GM12873 (cell line): Measurements from ENCODE around the gene IL1RAPL2.

Source experiments
- CTCF ChIP-seq: IDR thresholded peaks from 2 replicates; pipeline ENCODE4 v1.5.1; 2012; ENCODE audit warnings: low read depth, mild to moderate bottlenecking, moderate library complexity, low read length, control low read depth; ENCODE audit not compliant: insufficient read depth; ENCODE audit errors: missing control alignments

The IL1RAPL2 gene

DNA sequence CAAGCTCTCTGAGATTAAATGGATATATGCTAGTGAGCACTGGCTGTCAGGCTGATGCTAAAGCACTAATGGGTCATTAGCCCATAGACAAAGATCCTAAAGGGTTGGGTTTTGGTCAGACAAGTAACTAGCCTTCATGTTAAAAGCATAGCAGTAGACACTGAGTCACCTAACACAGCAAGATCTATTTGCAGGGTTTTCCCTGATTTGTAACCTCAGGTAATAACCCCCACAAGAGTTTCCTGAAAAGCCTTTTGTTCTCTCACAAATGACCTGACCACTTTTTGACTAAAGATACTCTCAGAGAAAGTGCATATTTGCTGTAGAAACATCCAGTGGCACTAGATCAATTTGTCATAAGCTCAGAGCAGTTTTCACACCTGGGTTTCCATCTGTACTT is 905.6 kb downstream of the IL1RAPL2 start:
- TF ChIP-seq CTCF, result no peak

DNA sequence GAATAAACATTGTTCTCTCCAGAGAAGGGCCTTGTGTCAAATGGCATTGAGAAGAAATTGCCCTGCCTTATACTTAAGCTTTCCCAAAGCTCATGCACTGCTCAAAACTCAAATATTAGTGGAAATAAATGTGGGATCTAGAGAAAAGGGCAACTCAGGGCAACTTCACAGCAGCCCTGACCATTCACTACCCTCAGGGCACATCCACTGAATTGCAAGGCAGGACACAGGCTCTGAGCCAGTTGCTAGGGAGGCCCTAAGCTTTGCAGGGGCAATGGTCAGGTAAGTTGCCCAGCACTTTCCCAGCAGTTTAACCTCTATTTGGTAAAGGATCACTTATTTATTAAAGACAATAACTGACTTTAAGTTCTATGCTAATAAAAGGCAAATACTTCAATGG is 909.8 kb downstream of the IL1RAPL2 start:
- no peak for TF ChIP-seq CTCF

GRCh38 chrX:105477351-105477750 is 911.4 kb downstream of the IL1RAPL2 start:
- no peak for TF ChIP-seq CTCF

GRCh38 chrX:105480646-105481310 is 914.8 kb downstream of the IL1RAPL2 start:
- no peak for TF ChIP-seq CTCF

DNA sequence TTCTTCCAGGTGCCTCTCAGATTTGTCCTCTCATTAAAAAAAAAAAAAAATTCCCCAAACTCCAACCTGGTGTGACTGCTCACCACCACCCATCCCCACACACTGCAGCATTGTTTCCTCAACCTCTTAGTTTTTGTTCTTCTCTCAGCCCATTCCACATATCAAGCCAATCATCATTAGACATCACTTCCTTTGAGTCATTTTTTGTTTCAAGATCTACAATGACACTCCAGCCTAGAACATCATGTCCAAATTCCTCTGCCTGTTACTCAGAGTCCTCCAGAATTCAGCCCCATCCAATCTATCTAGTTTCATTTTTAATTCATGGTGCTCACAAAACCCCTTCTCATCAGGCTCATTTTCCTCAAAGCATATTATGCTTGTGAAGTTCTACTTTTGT is 917.0 kb downstream of the IL1RAPL2 start:
- no peak for TF ChIP-seq CTCF

DNA sequence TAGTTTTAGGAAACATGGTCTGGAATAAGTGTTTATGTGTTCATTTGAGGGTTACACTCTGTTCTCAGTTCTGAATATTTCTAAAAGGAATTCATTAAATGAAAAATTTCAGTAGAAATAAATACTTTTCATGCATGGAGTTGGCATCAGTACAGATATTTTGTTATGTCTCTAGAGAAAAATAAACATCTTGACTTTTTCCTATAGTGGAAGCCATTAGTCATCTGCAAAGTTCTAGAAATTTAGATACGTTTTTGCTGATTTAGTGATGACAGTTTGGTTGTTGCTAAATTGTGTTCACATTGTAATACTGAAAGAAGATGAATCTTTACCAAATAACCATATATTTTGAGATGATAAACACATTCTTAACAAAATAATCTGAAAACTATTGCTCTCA is 922.7 kb downstream of the IL1RAPL2 start:
- no peak for TF ChIP-seq CTCF

DNA sequence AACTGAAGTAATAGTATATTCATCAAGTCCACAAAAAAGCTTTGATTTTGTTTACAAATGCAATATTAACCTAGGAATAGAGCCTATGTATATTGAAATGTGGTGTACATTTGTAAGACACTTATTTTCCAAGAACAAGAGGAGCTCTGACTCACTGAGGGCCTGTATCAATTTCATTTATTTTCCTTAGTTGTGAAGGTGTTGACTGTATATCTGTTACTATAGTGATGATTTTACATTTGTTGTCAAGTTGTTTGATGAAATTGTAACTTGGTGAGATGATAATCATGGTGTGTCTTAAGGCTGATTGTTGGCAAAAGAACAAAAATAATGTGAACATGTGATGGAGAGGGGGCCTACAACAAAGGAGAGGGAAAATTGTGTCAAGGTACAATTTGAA is 929.4 kb downstream of the IL1RAPL2 start:
- TF ChIP-seq CTCF, result no peak
